Esophagus squamous epithelium (tissue), 5 donors: Measurements from ENCODE around the gene FAM187B. TPM values are rescaled to one million over a fixed set of nuclear protein-coding genes. Genes with fewer than 3 reads are reported as not detected.
A peak's percentile ranks its signal among the peaks of the same experiment; 100 is the strongest.

ENCODE experiments used
- DNase-seq: peaks from one replicate; lab custom pipeline; 2025; lab: John Stamatoyannopoulos, UW
- H3K27ac ChIP-seq, 4 donors: fragments of 200-600 bp; sonication (generic); one replicate each; pipeline ENCODE4 v1.5.1; 2016 to 2019; ENCODE audit warnings: mild to moderate bottlenecking in 1 of 4
- H3K27me3 ChIP-seq, 4 donors: fragments of 200-600 bp; sonication (generic); 1 replicate in 3 of 4; 2 replicates in 1 of 4; pipeline versions ENCODE4 v1.5.1 to v1.6.0; 2017 to 2021; ENCODE audit warnings: antibody characterized with exemption in 1 of 4
- H3K36me3 ChIP-seq, 3 donors: fragments of 200-600 bp; sonication (generic); one replicate each; pipeline ENCODE4 v1.5.1; 2016 to 2019
- H3K4me1 ChIP-seq, 3 donors: fragments of 200-600 bp; sonication (generic); one replicate each; pipeline ENCODE4 v1.5.1; 2017 to 2019
- H3K4me3 ChIP-seq, 4 donors: fragments of 200-600 bp; sonication (generic); 1 replicate in 3 of 4; 2 replicates in 1 of 4; pipeline ENCODE4 v1.5.1; 2016 to 2019; ENCODE audit warnings: mild to moderate bottlenecking in 2 of 4, moderate library complexity in 1 of 4
- H3K9me3 ChIP-seq, 3 donors: fragments of 200-600 bp; sonication (generic); one replicate each; pipeline ENCODE4 v1.5.1; 2016 to 2019
- POLR2A ChIP-seq, 4 donors: fragments of 450-650 bp; IDR thresholded peaks; one replicate each; pipeline ENCODE4 v1.6.1; 2017; ENCODE audit warnings: antibody characterized with exemption in 4 of 4, mild to moderate bottlenecking in 4 of 4, moderate library complexity in 3 of 4
- WGBS, 2 donors: methylation state at CpG; one replicate each; pipeline ENCODE4 v1.1.5; 2018; 5-methylcytosine and 5-hydroxymethylcytosine counted together
- intact Hi-C: fragments of 100-400 bp; cut with DNase I; formaldehyde crosslinking; loops from one replicate; pipeline ENCODE4 v1.15.0; 2022
- total RNA-seq, 4 donors: library from RNA; depleted of rRNA; stranded (reverse); fragments of >200 nt; gene quantifications; one replicate each; pipeline ENCODE4 v1.1.0, GENCODE V29; 2016
- TF ChIP-seq, protein P1 (sequence below), 6 experiments: fragments of 450-650 bp in 4 of 6; fragments of 200-600 bp in 2 of 6; sonication (generic) in 2 of 6; IDR thresholded peaks; one replicate each; pipeline ENCODE4 v1.5.1; 2016 to 2019; ENCODE audit warnings: antibody characterized with exemption in 6 of 6, mild to moderate bottlenecking in 4 of 6, moderate library complexity in 4 of 6
- donor health status: DM: yes; HTN: yes; CAD: no.

The FAM187B gene
- total RNA-seq, 4 donors from 2014 or later, result not detected

- no peak overlapping the region for H3K4me3 ChIP-seq
- intact Hi-C loops, result no loop called here
- WGBS, 2 donors, result 43 to 45% methylated on average over 5 of the region's 5 CpGs
- no peaks in the 10 kb centered on the region for H3K9me3 ChIP-seq
- H3K27me3 ChIP-seq, result peaks cover 0 to 7% (median 0%) of the 10 kb centered on the region in 4 donors
- peak overlapping the region in 2 of 4 donors; percentile 50 to 71 for H3K27ac ChIP-seq
- no peaks in the 10 kb centered on the region for H3K36me3 ChIP-seq
- DNase-seq, result no peak
- peak in 1 of 4 donors; percentile 50 for TF ChIP-seq POLR2A (IDR thresholded peaks at IDR 0.05)
- TF ChIP-seq, protein P1, sequence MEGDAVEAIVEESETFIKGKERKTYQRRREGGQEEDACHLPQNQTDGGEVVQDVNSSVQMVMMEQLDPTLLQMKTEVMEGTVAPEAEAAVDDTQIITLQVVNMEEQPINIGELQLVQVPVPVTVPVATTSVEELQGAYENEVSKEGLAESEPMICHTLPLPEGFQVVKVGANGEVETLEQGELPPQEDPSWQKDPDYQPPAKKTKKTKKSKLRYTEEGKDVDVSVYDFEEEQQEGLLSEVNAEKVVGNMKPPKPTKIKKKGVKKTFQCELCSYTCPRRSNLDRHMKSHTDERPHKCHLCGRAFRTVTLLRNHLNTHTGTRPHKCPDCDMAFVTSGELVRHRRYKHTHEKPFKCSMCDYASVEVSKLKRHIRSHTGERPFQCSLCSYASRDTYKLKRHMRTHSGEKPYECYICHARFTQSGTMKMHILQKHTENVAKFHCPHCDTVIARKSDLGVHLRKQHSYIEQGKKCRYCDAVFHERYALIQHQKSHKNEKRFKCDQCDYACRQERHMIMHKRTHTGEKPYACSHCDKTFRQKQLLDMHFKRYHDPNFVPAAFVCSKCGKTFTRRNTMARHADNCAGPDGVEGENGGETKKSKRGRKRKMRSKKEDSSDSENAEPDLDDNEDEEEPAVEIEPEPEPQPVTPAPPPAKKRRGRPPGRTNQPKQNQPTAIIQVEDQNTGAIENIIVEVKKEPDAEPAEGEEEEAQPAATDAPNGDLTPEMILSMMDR (IDR thresholded peaks at IDR 0.05), result no peak
- peaks cover 0 to 7% (median 4%) of the 10 kb centered on the region in 3 donors for H3K4me1 ChIP-seq
Measured at GRCh38 chr19:35206379-35206778, 22.2 kb downstream of the FAM187B start.

DNA sequence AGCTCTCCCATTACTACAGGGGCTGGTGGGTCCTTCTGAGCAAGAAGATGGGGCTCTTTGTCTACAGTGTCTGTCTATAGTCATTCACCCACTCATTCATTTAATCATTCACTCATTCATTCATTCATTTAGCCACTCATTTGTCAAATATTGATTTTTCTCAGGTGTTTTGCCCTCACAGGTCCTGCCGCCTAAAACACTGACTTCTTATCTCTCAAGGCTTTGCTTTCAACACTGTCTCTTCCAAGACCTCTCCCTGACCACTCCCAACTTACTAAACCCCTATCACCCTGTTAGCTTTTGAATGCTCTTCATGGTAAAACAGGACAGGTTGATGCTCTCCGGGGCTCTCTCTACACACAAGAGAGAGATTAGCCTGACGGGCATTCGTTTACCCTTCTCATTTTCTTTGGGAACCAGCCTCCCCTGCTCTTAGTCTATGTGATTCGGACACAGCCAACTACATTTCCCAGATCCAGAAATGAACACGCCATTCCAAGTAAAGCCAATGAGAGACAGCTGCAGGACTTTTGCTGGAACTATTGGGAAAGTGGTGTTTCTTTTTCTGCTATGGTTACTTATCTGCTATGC lies 22.7 kb downstream of the FAM187B start:
- H3K9me3 ChIP-seq, result no peaks in the 10 kb centered on the region
- H3K36me3 ChIP-seq, result no peaks in the 10 kb centered on the region
- H3K27me3 ChIP-seq, result peaks cover 0 to 7% (median 0%) of the 10 kb centered on the region in 4 donors
- intact Hi-C loops, result no loop called here
- peaks cover 0 to 4% (median 2%) of the 10 kb centered on the region in 3 donors for H3K4me1 ChIP-seq
- peak overlapping the region in 2 of 4 donors; percentile 50 to 71 for H3K27ac ChIP-seq
- no peak for DNase-seq
- TF ChIP-seq, protein P1 (IDR thresholded peaks at IDR 0.05), result no peak
- TF ChIP-seq POLR2A (IDR thresholded peaks at IDR 0.05), result no peak
- 44 to 71% methylated on average over 6 of the region's 6 CpGs for WGBS, 2 donors
- H3K4me3 ChIP-seq, result no peak overlapping the region

- H3K27me3 ChIP-seq, result peaks cover 0 to 11% (median 0%) of the 10 kb centered on the region in 4 donors
- peaks cover 0 to 4% (median 0%) of the 10 kb centered on the region in 3 donors for H3K4me1 ChIP-seq
- intact Hi-C loops, result no loop called here
- H3K27ac ChIP-seq, result peak overlapping the region in 2 of 4 donors; percentile 50 to 71
- no peaks in the 10 kb centered on the region for H3K9me3 ChIP-seq
- WGBS, 2 donors, result 53 to 63% methylated on average over 12 to 13 of the region's 13 CpGs
- TF ChIP-seq POLR2A (IDR thresholded peaks at IDR 0.05), result no peak
- TF ChIP-seq, protein P1 (IDR thresholded peaks at IDR 0.05), result no peak
- H3K36me3 ChIP-seq, result no peaks in the 10 kb centered on the region
- H3K4me3 ChIP-seq, result no peak overlapping the region
- DNase-seq, result no peak
Measured at GRCh38 chr19:35204799-35205732, 23.5 kb downstream of the FAM187B start.

DNA sequence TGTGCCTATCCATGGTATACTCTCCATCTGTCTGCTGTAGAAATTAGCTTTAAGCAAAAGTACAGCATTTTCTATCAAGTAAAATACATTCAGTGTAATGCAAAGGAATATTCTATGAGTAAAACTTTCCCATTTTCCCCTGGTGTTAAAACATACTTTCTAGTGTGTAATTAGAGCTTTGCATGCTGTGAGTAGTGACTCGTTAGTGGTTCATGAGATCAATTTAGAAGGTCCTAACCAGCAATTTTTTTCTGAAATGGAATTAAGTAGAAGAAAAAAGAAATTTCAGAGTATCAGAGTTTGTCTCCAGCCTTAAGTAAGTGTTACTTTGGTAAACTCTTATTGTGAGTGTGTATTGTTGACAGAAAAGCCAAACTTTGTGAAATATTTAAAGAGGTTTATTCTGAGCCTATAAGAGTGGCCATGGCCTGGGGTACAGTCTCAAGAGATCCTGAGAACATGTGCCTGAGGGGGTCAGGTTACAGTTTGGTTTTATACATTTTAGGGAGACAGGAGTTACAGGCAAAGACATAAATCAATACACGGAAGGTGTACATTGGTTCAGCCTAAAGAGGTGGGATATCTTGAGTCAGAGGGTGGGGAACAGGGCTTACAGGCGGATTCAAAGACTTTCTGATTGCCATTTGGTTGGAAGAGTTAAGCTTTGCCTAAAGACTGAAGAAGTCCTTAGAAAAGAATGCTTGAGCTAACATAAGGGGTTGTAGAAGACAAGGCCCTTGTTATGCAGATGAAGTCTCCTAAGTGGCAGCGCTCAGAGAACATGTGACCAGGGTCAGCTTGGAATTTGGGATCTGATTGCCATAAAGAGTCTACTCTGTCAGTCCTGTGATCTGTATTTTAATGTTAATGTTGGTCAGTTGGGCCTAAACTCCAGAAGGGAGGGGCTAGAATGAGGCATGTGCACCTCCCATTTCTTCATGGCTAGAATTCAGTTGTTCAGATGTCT lies 25.5 kb downstream of the FAM187B start:
- Histone ChIP-seq H3K27ac (no peak overlapping the region), H3K4me1 (peaks cover 0 to 4% (median 0%) of the 10 kb centered on the region in 3 donors), H3K9me3 (no peaks in the 10 kb centered on the region), H3K27me3 (peaks cover 0 to 25% (median 0%) of the 10 kb centered on the region in 4 donors), H3K4me3 (no peak overlapping the region), H3K36me3 (no peaks in the 10 kb centered on the region)
- intact Hi-C loops, result no loop called here
- no peak for DNase-seq
- TF ChIP-seq POLR2A (IDR thresholded peaks at IDR 0.05), result no peak
- TF ChIP-seq, protein P1 (IDR thresholded peaks at IDR 0.05), result no peak
- 76 to 79% methylated on average over 4 of the region's 4 CpGs for WGBS, 2 donors
